Activated CD8-positive, alpha-beta T cell treated with anti-CD3 and anti-CD28 coated beads, Interleukin-2, amount 10 ng/mL, durations not matched to agents 7 days and 5 days (primary cell): ENCODE measurements around the gene B4GALNT2. TPM values are rescaled to one million over a fixed set of nuclear protein-coding genes. Genes with fewer than 3 reads are reported as not detected.
"Not testable (repeated sequence)": the region's sequence is repeated elsewhere in the genome, so short reads cannot be mapped to it uniquely, and the experiment has no call there.

ENCODE experiments used
- ATAC-seq: fragments of 150-1000 bp; cut with Tn5 transposase; one replicate; pipeline ENCODE4 v1.10.0; 2021; ENCODE audit warnings: moderate library complexity
- CTCF ChIA-PET: fragments of 350-600 bp; sonication (Branson Sonifier 250); formaldehyde crosslinking; loops from one replicate; lab custom pipeline; 2021; ENCODE audit warnings: antibody characterized with exemption; lab: Charles Lee
- POLR2A ChIA-PET: fragments of 350-600 bp; sonication (Branson Sonifier 250); formaldehyde crosslinking; loops from one replicate; lab custom pipeline; 2021; ENCODE audit warnings: antibody characterized with exemption; lab: Charles Lee
- DNase-seq: peaks from one replicate; pipeline ENCODE4 v3.0.0-alpha.2; 2020
- H3K27ac Mint-ChIP-seq: one replicate; pipeline ENCODE4 v1.8.0; 2021; ENCODE audit warnings: mild to moderate bottlenecking, mixed read lengths
- H3K27me3 Mint-ChIP-seq: one replicate; pipeline ENCODE4 v1.8.0; 2021; ENCODE audit warnings: low read depth, mixed read lengths
- H3K36me3 Mint-ChIP-seq: one replicate; pipeline ENCODE4 v1.8.0; 2021; ENCODE audit warnings: low read depth, mixed read lengths
- H3K4me1 Mint-ChIP-seq: one replicate; pipeline ENCODE4 v1.8.0; 2021; ENCODE audit warnings: low read depth, mixed read lengths
- H3K4me3 Mint-ChIP-seq: one replicate; pipeline ENCODE4 v1.8.0; 2021; ENCODE audit warnings: mild to moderate bottlenecking, mixed read lengths
- H3K9me3 Mint-ChIP-seq: one replicate; pipeline ENCODE4 v1.8.0; 2022; ENCODE audit warnings: mixed read lengths; ENCODE audit not compliant: insufficient read depth
- total RNA-seq, 2 experiments: library from RNA; stranded (reverse); gene quantifications; one replicate each; pipeline ENCODE4 v1.2.3, GENCODE V29; 2021

The B4GALNT2 gene
- not detected for total RNA-seq

GRCh38 chr17:49132699-49133364 is at the start of gene B4GALNT2:
Gene B4GALNT2, plus strand, starts transcription at chr17:49132769. Its CDS starts 24 bp downstream, at chr17:49132793.
- no peaks in the 10 kb centered on the region for H3K9me3 Mint-ChIP-seq
- peaks cover 6% of the 10 kb centered on the region for H3K4me1 Mint-ChIP-seq
- peak; percentile 53 for ATAC-seq
- POLR2A ChIA-PET: no interaction called here
- DNase-seq: peak; percentile 22
- H3K27me3 Mint-ChIP-seq: peaks cover 49% of the 10 kb centered on the region
- H3K36me3 Mint-ChIP-seq: no peaks in the 10 kb centered on the region
- peak within 1 kb of the TSS; percentile 20 for H3K4me3 Mint-ChIP-seq
- CTCF ChIA-PET: no interaction called here
- no peak within 1 kb of the TSS for H3K27ac Mint-ChIP-seq

GRCh38 chr17:49085046-49085445 is 47.5 kb upstream of the B4GALNT2 start:
- H3K9me3 Mint-ChIP-seq, H3K4me1 Mint-ChIP-seq, POLR2A ChIA-PET, H3K36me3 Mint-ChIP-seq, H3K4me3 Mint-ChIP-seq, CTCF ChIA-PET, ATAC-seq, H3K27ac Mint-ChIP-seq, DNase-seq: not testable (repeated sequence)
- H3K27me3 Mint-ChIP-seq: peaks cover 28% of the 10 kb centered on the region

- no peak for DNase-seq
- H3K36me3 Mint-ChIP-seq: no peaks in the 10 kb centered on the region
- no peak for ATAC-seq
- H3K4me3 Mint-ChIP-seq: no peak overlapping the region
- ChIA-PET POLR2A (no interaction called here), CTCF (no interaction called here)
- no peak overlapping the region for H3K27ac Mint-ChIP-seq
- peaks cover 28% of the 10 kb centered on the region for H3K27me3 Mint-ChIP-seq
- no peaks in the 10 kb centered on the region for H3K9me3 Mint-ChIP-seq
- peaks cover 5% of the 10 kb centered on the region for H3K4me1 Mint-ChIP-seq
Observed at GRCh38 chr17:49085565-49086315, 46.8 kb upstream of the B4GALNT2 start.

- Mint-ChIP-seq H3K27ac (no peak overlapping the region), H3K4me1 (peaks cover 5% of the 10 kb centered on the region), H3K27me3 (peaks cover 25% of the 10 kb centered on the region), H3K4me3 (no peak overlapping the region), H3K36me3 (no peaks in the 10 kb centered on the region), H3K9me3 (no peaks in the 10 kb centered on the region)
- DNase-seq (no peak), ATAC-seq (no peak)
- CTCF ChIA-PET: no interaction called here
- POLR2A ChIA-PET: no interaction called here
Observed at GRCh38 chr17:49086316-49086605, 46.3 kb upstream of the B4GALNT2 start.

GRCh38 chr17:49086649-49087048 is 45.9 kb upstream of the B4GALNT2 start:
- no peak overlapping the region for H3K4me3 Mint-ChIP-seq
- no peak for ATAC-seq
- H3K36me3 Mint-ChIP-seq: no peaks in the 10 kb centered on the region
- no peak overlapping the region for H3K27ac Mint-ChIP-seq
- H3K27me3 Mint-ChIP-seq: peaks cover 24% of the 10 kb centered on the region
- no peak for DNase-seq
- H3K9me3 Mint-ChIP-seq: no peaks in the 10 kb centered on the region
- ChIA-PET CTCF (no interaction called here), POLR2A (no interaction called here)
- H3K4me1 Mint-ChIP-seq: peaks cover 5% of the 10 kb centered on the region

GRCh38 chr17:49089094-49089493 is 43.5 kb upstream of the B4GALNT2 start:
- no peak overlapping the region for H3K4me3 Mint-ChIP-seq
- H3K9me3 Mint-ChIP-seq: no peaks in the 10 kb centered on the region
- no peak for ATAC-seq
- peaks cover 18% of the 10 kb centered on the region for H3K27me3 Mint-ChIP-seq
- ChIA-PET POLR2A (interaction anchor here (0.6 kb wide), 1 partner anchor 79 kb away, joined by 3 read pairs; no protein-coding TSS in a partner anchor), CTCF (no interaction called here)
- no peak for DNase-seq
- H3K36me3 Mint-ChIP-seq: no peaks in the 10 kb centered on the region
- no peak overlapping the region for H3K27ac Mint-ChIP-seq
- peaks cover 5% of the 10 kb centered on the region for H3K4me1 Mint-ChIP-seq

- CTCF ChIA-PET: no interaction called here
- POLR2A ChIA-PET: no interaction called here
- no peak for ATAC-seq
Observed at GRCh38 chr17:49090878-49091594, 41.5 kb upstream of the B4GALNT2 start.

GRCh38 chr17:49093131-49093530 is 39.4 kb upstream of the B4GALNT2 start:
- DNase-seq (no peak), ATAC-seq (no peak)
- Mint-ChIP-seq H3K4me3 (no peak overlapping the region), H3K27ac (no peak overlapping the region), H3K27me3 (peaks cover 3% of the 10 kb centered on the region), H3K4me1 (no peaks in the 10 kb centered on the region), H3K9me3 (no peaks in the 10 kb centered on the region), H3K36me3 (no peaks in the 10 kb centered on the region)
- CTCF ChIA-PET: no interaction called here
- POLR2A ChIA-PET: no interaction called here

More at GRCh38 chr17:49090878-49091594, 41.5 kb upstream of the B4GALNT2 start:
- H3K4me1 Mint-ChIP-seq: peaks cover 5% of the 10 kb centered on the region
- H3K4me3 Mint-ChIP-seq: no peak overlapping the region
- H3K27ac Mint-ChIP-seq: no peak overlapping the region
- no peaks in the 10 kb centered on the region for H3K36me3 Mint-ChIP-seq
- no peak for DNase-seq
- peaks cover 12% of the 10 kb centered on the region for H3K27me3 Mint-ChIP-seq
- H3K9me3 Mint-ChIP-seq: no peaks in the 10 kb centered on the region

- no peak for DNase-seq
- Mint-ChIP-seq H3K4me3 (no peak overlapping the region), H3K36me3 (no peaks in the 10 kb centered on the region), H3K27me3 (peaks cover 7% of the 10 kb centered on the region), H3K27ac (no peak overlapping the region), H3K9me3 (no peaks in the 10 kb centered on the region), H3K4me1 (no peaks in the 10 kb centered on the region)
- ChIA-PET POLR2A (no interaction called here), CTCF (interaction anchor here (1.9 kb wide), 1 partner anchor 422 kb away, joined by 6 read pairs; no protein-coding TSS in a partner anchor)
- no peak for ATAC-seq
Observed at GRCh38 chr17:49100601-49101000, 32.0 kb upstream of the B4GALNT2 start.

- CTCF ChIA-PET: interaction anchor here (1.9 kb wide), 1 partner anchor 423 kb away, joined by 6 read pairs; no protein-coding TSS in a partner anchor
- Mint-ChIP-seq H3K4me1 (no peaks in the 10 kb centered on the region), H3K9me3 (no peaks in the 10 kb centered on the region), H3K27ac (no peak overlapping the region), H3K27me3 (peaks cover 8% of the 10 kb centered on the region), H3K4me3 (no peak overlapping the region), H3K36me3 (no peaks in the 10 kb centered on the region)
- DNase-seq (no peak), ATAC-seq (no peak)
- POLR2A ChIA-PET: no interaction called here
Observed at GRCh38 chr17:49101054-49101534, 31.5 kb upstream of the B4GALNT2 start.

GRCh38 chr17:49103360-49103759 is 29.2 kb upstream of the B4GALNT2 start:
- H3K27me3 Mint-ChIP-seq: peaks cover 15% of the 10 kb centered on the region
- CTCF ChIA-PET: interaction anchor here (1.2 to 1.3 kb wide), 2 partner anchors 71 to 425 kb away, joined by 3 to 5 read pairs; no protein-coding TSS in a partner anchor
- H3K4me3 Mint-ChIP-seq, H3K4me1 Mint-ChIP-seq, H3K27ac Mint-ChIP-seq, ATAC-seq, H3K9me3 Mint-ChIP-seq, H3K36me3 Mint-ChIP-seq, DNase-seq, POLR2A ChIA-PET: not testable (repeated sequence)
